Natural killer cell (primary cell): Measurements from ENCODE around the gene PI4K2B. TPM values are rescaled to one million over a fixed set of nuclear protein-coding genes. Genes with fewer than 3 reads are reported as not detected.

Experiments
- total RNA-seq, 4 donors: library from RNA; stranded (reverse); fragments of 120-200 nt in 1 of 4; gene quantifications; one replicate each; pipeline versions ENCODE4 v1.2.3 to v1.2.4, GENCODE V29; 2013 to 2022

The PI4K2B gene
- total RNA-seq, 3 donors from 2014 or later (not counting 1 experiment from before 2014, with no cell fraction given) = 12.2 to 14.5 (median 13.0) TPM

Other genes starting within 250 kb of the PI4K2B start
- not detected for gene LGI2, start 203.1 kb upstream of the PI4K2B start, total RNA-seq
- 10 to 100 TPM; 18.5 to 26.6 (median 20.7) TPM for gene SEPSECS, start 73.6 kb upstream of the PI4K2B start, total RNA-seq
- 10 to 100 TPM in 2 of 3 donors, 1 to 10 TPM in 1; 9.4 to 12.0 (median 10.9) TPM for gene ZCCHC4, start 78.7 kb downstream of the PI4K2B start, total RNA-seq
- gene ANAPC4, start 143.2 kb downstream of the PI4K2B start, total RNA-seq = 10 to 100 TPM; 42.0 to 51.3 (median 49.5) TPM